ENCODE data around the gene FOXQ1.

Gene FOXQ1

DNA sequence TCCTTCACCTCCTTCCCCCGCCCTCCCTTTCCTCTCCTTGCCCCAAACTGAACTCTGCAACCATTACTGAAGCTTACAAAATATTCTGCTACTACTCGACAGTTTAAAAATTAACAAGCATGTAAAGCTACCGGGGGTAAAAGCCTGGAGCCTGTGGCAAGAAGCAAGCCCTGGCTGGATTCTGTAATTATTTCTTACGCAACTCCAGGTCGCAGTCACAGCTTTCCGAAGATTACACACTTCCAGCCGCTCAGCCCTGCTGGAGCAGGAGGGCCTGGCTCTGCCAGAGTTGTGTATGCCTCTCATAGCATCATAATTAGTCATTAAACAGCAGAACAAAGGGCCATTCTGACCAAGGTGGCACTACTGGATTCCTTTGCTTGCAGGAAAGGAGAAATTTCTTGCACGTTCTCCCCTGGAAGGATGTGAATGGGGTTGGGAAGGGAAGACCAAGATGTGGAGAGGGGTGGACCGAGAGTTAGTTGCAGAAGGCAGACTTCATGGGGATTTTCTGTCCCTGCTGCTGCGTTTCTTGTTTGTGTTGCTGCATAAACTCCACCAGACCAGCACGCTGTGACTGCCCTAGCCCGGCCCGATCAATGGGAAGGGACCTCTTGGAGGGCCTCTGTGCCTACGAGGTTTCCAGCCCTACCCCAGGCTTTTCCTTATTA is 23.6 kb downstream of the FOXQ1 start:
- H3K27ac ChIP-seq, result no peak overlapping the region
- no peak overlapping the region for H3K9ac ChIP-seq

GRCh38 chr6:1336246-1336843 is 24.4 kb downstream of the FOXQ1 start:
- Histone ChIP-seq H3K4me3 (ENCODE audit: low read depth, low read length) (no peak overlapping the region), H3K27me3 (ENCODE audit: control insufficient read depth, insufficient read depth, low read length) (no peaks in the 10 kb centered on the region), H2AFZ (no peak overlapping the region), H3K4me2 (ENCODE audit: low read length) (no peak overlapping the region), H3K4me1 (no peaks in the 10 kb centered on the region), H3K9me3 (ENCODE audit: control insufficient read depth, low read length) (no peaks in the 10 kb centered on the region), H3K79me2 (no peaks in the 10 kb centered on the region), H3K36me3 (ENCODE audit: control insufficient read depth, insufficient read depth, low read length) (no peaks in the 10 kb centered on the region), H3K27ac (no peak overlapping the region), H3K9ac (no peak overlapping the region)
- no peak for TF ChIP-seq CTCF (IDR thresholded peaks at IDR 0.05)

More for the DNA sequence above, 23.6 kb downstream of the FOXQ1 start:
- no peaks in the 10 kb centered on the region for H3K4me1 ChIP-seq
- H3K27me3 ChIP-seq (ENCODE audit: control insufficient read depth, insufficient read depth, low read length), result no peaks in the 10 kb centered on the region
- no peak overlapping the region for H3K4me2 ChIP-seq (ENCODE audit: low read length)
- H3K9me3 ChIP-seq (ENCODE audit: control insufficient read depth, low read length), result no peaks in the 10 kb centered on the region
- H3K4me3 ChIP-seq (ENCODE audit: low read depth, low read length), result no peak overlapping the region
- TF ChIP-seq CTCF (IDR thresholded peaks at IDR 0.05), result no peak
- no peak overlapping the region for H2AFZ ChIP-seq
- H3K36me3 ChIP-seq (ENCODE audit: control insufficient read depth, insufficient read depth, low read length), result no peaks in the 10 kb centered on the region
- H3K79me2 ChIP-seq, result no peaks in the 10 kb centered on the region

- Histone ChIP-seq H3K9me3 (ENCODE audit: control insufficient read depth, low read length) (no peaks in the 10 kb centered on the region), H3K27ac (no peak overlapping the region), H3K9ac (no peak overlapping the region), H3K27me3 (ENCODE audit: control insufficient read depth, insufficient read depth, low read length) (no peaks in the 10 kb centered on the region), H2AFZ (no peak overlapping the region), H3K4me1 (no peaks in the 10 kb centered on the region), H3K79me2 (no peaks in the 10 kb centered on the region), H3K4me2 (ENCODE audit: low read length) (no peak overlapping the region), H3K4me3 (ENCODE audit: low read depth, low read length) (no peak overlapping the region), H3K36me3 (ENCODE audit: control insufficient read depth, insufficient read depth, low read length) (no peaks in the 10 kb centered on the region)
- TF ChIP-seq CTCF (IDR thresholded peaks at IDR 0.05), result no peak
These were observed 25.9 kb downstream of the FOXQ1 start for GRCh38 chr6:1337791-1338190.

DNA sequence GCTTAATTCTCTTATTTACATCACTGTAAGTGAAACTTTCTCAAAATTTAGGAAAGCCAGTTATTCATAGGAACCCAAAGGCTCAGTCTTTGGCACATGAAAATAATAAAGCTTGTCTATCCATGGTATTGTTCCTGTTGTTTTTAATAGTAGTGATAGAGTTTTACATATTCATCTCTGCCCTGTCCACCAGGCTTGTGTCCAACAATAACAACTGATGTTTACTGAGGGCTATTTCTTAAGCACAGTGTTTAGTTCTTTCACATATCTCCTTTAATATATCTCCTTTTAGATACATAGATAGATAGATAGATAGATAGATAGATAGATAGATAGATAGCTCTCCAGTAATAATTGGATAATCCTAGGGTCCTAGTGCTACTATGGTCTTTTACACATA is 34.2 kb downstream of the FOXQ1 start:
- Histone ChIP-seq H3K27me3 (ENCODE audit: control insufficient read depth, insufficient read depth, low read length) (no peaks in the 10 kb centered on the region), H3K27ac (no peak overlapping the region), H2AFZ (no peak overlapping the region), H3K4me2 (ENCODE audit: low read length) (no peak overlapping the region), H3K4me3 (ENCODE audit: low read depth, low read length) (no peak overlapping the region), H3K79me2 (no peaks in the 10 kb centered on the region), H3K4me1 (no peaks in the 10 kb centered on the region), H3K9me3 (ENCODE audit: control insufficient read depth, low read length) (peaks cover 4% of the 10 kb centered on the region), H3K36me3 (ENCODE audit: control insufficient read depth, insufficient read depth, low read length) (no peaks in the 10 kb centered on the region), H3K9ac (no peak overlapping the region)
- no peak for TF ChIP-seq CTCF (IDR thresholded peaks at IDR 0.05)

Measured in parathyroid adenoma (tissue), 2 donors.